ENCODE data around the gene COPS9. TPM values are rescaled to one million over a fixed set of nuclear protein-coding genes. Genes with fewer than 3 reads are reported as not detected.

The COPS9 gene
- total RNA-seq, 1 experiment from 2014 or later: 134 TPM

- ChIA-PET CTCF (no interaction called here), POLR2A (no interaction called here)
- H3K27me3 ChIP-seq (ENCODE audit: control insufficient read depth, insufficient read depth, low read length): no peaks in the 10 kb centered on the region
- intact Hi-C loops (cut with micrococcal nuclease; ENCODE audit: unreplicated experiment): no loop called here
- ATAC-seq (no peak), DNase-seq (ENCODE audit: low read depth, low spot score) (no peak)
- H3K27ac ChIP-seq (ENCODE audit: low read length): no peak overlapping the region
- H3K4me3 ChIP-seq (ENCODE audit: low read depth in 2 of 2, low read length in 2 of 2): no peak overlapping the region
- no peaks in the 10 kb centered on the region for H3K9me3 ChIP-seq (ENCODE audit: control insufficient read depth, insufficient read depth, low read depth, low read length)
- H3K36me3 ChIP-seq (ENCODE audit: control insufficient read depth, insufficient read depth, low read length): no peaks in the 10 kb centered on the region
- in situ Hi-C loops (cut with HindIII; ENCODE audit: low pct_unique_long_range_greater_than_20kb, low sequenced_read_pairs): no loop called here
- H3K4me1 ChIP-seq (ENCODE audit: control insufficient read depth, insufficient read depth, low read length): no peaks in the 10 kb centered on the region
- TF ChIP-seq TCF7L2 (IDR thresholded peaks at IDR 0.05; ENCODE audit: low read depth, low read length) (no peak), POLR2AphosphoS5 (IDR thresholded peaks at IDR 0.05; ENCODE audit: low read depth, low read length) (no peak), SIN3A (IDR thresholded peaks at IDR 0.05; ENCODE audit: borderline replicate concordance, insufficient read depth, low read depth, low read length) (no peak), REST (IDR thresholded peaks at IDR 0.05; ENCODE audit: insufficient read depth in 1 of 2, low read depth in 2 of 2, low read length in 1 of 2) (no peak)
- TF ChIP-seq, protein P1, sequence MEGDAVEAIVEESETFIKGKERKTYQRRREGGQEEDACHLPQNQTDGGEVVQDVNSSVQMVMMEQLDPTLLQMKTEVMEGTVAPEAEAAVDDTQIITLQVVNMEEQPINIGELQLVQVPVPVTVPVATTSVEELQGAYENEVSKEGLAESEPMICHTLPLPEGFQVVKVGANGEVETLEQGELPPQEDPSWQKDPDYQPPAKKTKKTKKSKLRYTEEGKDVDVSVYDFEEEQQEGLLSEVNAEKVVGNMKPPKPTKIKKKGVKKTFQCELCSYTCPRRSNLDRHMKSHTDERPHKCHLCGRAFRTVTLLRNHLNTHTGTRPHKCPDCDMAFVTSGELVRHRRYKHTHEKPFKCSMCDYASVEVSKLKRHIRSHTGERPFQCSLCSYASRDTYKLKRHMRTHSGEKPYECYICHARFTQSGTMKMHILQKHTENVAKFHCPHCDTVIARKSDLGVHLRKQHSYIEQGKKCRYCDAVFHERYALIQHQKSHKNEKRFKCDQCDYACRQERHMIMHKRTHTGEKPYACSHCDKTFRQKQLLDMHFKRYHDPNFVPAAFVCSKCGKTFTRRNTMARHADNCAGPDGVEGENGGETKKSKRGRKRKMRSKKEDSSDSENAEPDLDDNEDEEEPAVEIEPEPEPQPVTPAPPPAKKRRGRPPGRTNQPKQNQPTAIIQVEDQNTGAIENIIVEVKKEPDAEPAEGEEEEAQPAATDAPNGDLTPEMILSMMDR (IDR thresholded peaks at IDR 0.05): no peak
- BruUV-seq (replicated peaks): no TSS peak
These were observed 30.1 kb upstream of the COPS9 start for GRCh38 chr2:240166191-240166590.

GRCh38 chr2:240165661-240166060, 29.6 kb upstream of the COPS9 start:
- H3K27ac ChIP-seq (ENCODE audit: low read length): no peak overlapping the region
- TF ChIP-seq POLR2AphosphoS5 (IDR thresholded peaks at IDR 0.05; ENCODE audit: low read depth, low read length): no peak
- no peak for TF ChIP-seq SIN3A (IDR thresholded peaks at IDR 0.05; ENCODE audit: borderline replicate concordance, insufficient read depth, low read depth, low read length)
- no peak for TF ChIP-seq REST (IDR thresholded peaks at IDR 0.05; ENCODE audit: insufficient read depth in 1 of 2, low read depth in 2 of 2, low read length in 1 of 2)
- TF ChIP-seq, protein P1 (IDR thresholded peaks at IDR 0.05): no peak
- TF ChIP-seq TCF7L2 (IDR thresholded peaks at IDR 0.05; ENCODE audit: low read depth, low read length): no peak
- intact Hi-C loops (cut with micrococcal nuclease; ENCODE audit: unreplicated experiment) (no loop called here), in situ Hi-C loops (cut with HindIII; ENCODE audit: low pct_unique_long_range_greater_than_20kb, low sequenced_read_pairs) (no loop called here)
- H3K9me3 ChIP-seq (ENCODE audit: control insufficient read depth, insufficient read depth, low read depth, low read length): no peaks in the 10 kb centered on the region
- POLR2A ChIA-PET: no interaction called here
- no peaks in the 10 kb centered on the region for H3K36me3 ChIP-seq (ENCODE audit: control insufficient read depth, insufficient read depth, low read length)
- DNase-seq (ENCODE audit: low read depth, low spot score): no peak
- ATAC-seq: no peak
- no TSS peak for BruUV-seq (replicated peaks)
- H3K4me3 ChIP-seq (ENCODE audit: low read depth in 2 of 2, low read length in 2 of 2): no peak overlapping the region
- H3K4me1 ChIP-seq (ENCODE audit: control insufficient read depth, insufficient read depth, low read length): no peaks in the 10 kb centered on the region
- H3K27me3 ChIP-seq (ENCODE audit: control insufficient read depth, insufficient read depth, low read length): no peaks in the 10 kb centered on the region
- CTCF ChIA-PET: no interaction called here
